Measurements from ENCODE around the gene BCLAF1. TPM values are rescaled to one million over a fixed set of nuclear protein-coding genes. Genes with fewer than 3 reads are reported as not detected.

BCLAF1 gene
- total and polyA plus RNA-seq, 9 of the 15 experiments (the other 6 are each of a cell fraction or from before 2014, with no cell fraction given) = 65.4 to 286 (median 165) TPM

DNA sequence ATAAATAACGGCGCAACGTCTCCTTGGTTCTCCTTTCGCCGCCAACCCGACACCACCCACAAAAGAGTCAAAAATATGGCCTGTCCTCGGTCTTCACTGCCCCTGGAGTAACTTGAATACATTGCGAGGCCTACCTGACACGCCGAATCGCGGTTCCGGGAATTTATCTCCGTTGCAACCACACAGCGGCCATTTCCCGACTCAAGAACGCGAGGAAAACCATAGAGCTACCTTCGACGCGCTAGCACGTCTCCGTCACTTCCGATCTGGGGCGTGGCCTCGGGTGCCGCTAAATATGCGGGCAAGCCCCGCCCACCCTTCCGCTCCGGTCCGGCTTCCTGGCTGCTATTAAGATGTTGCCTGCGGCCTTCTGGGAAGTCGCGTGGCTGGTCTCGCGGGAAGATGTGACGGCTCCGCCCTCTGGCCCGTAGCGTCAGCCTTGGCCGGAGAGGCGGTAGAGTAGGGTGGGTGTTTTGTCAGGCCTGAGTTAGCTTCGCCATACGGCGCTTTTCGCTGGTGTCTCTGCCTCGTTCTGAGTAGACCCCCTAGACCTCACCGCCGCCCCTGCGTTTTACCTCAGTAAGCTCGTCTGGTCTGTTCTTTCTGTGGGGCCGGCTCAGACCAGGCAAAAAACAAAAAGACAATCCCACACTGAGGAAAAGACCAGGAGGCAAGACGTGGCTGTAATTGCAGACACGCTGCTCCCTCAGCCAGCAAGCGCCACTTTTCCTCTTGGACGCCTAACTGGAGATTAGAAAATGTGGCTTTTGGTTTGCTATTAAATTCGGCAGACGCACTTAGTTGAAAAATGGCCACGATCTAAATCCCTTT lies at the start of gene BCLAF1 (continued):
- TF ChIP-seq, protein P1, sequence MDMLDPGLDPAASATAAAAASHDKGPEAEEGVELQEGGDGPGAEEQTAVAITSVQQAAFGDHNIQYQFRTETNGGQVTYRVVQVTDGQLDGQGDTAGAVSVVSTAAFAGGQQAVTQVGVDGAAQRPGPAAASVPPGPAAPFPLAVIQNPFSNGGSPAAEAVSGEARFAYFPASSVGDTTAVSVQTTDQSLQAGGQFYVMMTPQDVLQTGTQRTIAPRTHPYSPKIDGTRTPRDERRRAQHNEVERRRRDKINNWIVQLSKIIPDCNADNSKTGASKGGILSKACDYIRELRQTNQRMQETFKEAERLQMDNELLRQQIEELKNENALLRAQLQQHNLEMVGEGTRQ (CRISPR knock-in tag; IDR thresholded peaks at IDR 0.05) = no peak
- TF ChIP-seq RAD21 (CRISPR knock-in tag; conservative IDR thresholded peaks at IDR 0.05 in 1 of 2, IDR thresholded peaks at IDR 0.05 in 1 of 2) (peak in 1 of 2 experiments; percentile 30; a peak in 1 of 4 replicates), PCBP2 (IDR thresholded peaks at IDR 0.05; ENCODE audit: low read depth, low read length, poor library complexity, severe bottlenecking) (no peak), ZNF197 (CRISPR knock-in tag; IDR thresholded peaks at IDR 0.05; ENCODE audit: low read depth) (peak; percentile 62), ZNF436 (CRISPR knock-in tag; IDR thresholded peaks at IDR 0.05) (peak; percentile 75), CEBPB (tag; IDR thresholded peaks at IDR 0.05) (no peak), NR2F6 (CRISPR knock-in tag; IDR thresholded peaks at IDR 0.05) (0 out of 2 replicates have a peak, but pooled peaks have one; percentile 85), ZSCAN29 (IDR thresholded peaks at IDR 0.05) (peak; percentile 25; the same call in 1 of the 2 replicates), BDP1 (IDR thresholded peaks at IDR 0.05; ENCODE audit: insufficient read depth, insufficient read length) (no peak), PHF21A (IDR thresholded peaks at IDR 0.05; ENCODE audit: borderline replicate concordance, low read depth) (no peak), GTF2F1 (IDR thresholded peaks at IDR 0.05; ENCODE audit: low read depth, low read length) (peak; percentile 91), FOXA3 (CRISPR knock-in tag; conservative IDR thresholded peaks at IDR 0.05 in 1 of 2, IDR thresholded peaks at IDR 0.05 in 1 of 2) (no peak; a peak in 2 of 4 replicates), ZFPM2 (CRISPR knock-in tag; IDR thresholded peaks at IDR 0.05) (0 out of 2 replicates have a peak, but pooled peaks have one; percentile 84)
- TF ChIP-seq, protein P2, sequence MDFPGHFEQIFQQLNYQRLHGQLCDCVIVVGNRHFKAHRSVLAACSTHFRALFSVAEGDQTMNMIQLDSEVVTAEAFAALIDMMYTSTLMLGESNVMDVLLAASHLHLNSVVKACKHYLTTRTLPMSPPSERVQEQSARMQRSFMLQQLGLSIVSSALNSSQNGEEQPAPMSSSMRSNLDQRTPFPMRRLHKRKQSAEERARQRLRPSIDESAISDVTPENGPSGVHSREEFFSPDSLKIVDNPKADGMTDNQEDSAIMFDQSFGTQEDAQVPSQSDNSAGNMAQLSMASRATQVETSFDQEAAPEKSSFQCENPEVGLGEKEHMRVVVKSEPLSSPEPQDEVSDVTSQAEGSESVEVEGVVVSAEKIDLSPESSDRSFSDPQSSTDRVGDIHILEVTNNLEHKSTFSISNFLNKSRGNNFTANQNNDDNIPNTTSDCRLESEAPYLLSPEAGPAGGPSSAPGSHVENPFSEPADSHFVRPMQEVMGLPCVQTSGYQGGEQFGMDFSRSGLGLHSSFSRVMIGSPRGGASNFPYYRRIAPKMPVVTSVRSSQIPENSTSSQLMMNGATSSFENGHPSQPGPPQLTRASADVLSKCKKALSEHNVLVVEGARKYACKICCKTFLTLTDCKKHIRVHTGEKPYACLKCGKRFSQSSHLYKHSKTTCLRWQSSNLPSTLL (IDR thresholded peaks at IDR 0.05) = no peak
- TF ChIP-seq, protein P3, sequence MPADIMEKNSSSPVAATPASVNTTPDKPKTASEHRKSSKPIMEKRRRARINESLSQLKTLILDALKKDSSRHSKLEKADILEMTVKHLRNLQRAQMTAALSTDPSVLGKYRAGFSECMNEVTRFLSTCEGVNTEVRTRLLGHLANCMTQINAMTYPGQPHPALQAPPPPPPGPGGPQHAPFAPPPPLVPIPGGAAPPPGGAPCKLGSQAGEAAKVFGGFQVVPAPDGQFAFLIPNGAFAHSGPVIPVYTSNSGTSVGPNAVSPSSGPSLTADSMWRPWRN (IDR thresholded peaks at IDR 0.05; ENCODE audit: low read depth) = peak; percentile 11; the same call in 1 of the 2 replicates
- TF ChIP-seq, protein P4, sequence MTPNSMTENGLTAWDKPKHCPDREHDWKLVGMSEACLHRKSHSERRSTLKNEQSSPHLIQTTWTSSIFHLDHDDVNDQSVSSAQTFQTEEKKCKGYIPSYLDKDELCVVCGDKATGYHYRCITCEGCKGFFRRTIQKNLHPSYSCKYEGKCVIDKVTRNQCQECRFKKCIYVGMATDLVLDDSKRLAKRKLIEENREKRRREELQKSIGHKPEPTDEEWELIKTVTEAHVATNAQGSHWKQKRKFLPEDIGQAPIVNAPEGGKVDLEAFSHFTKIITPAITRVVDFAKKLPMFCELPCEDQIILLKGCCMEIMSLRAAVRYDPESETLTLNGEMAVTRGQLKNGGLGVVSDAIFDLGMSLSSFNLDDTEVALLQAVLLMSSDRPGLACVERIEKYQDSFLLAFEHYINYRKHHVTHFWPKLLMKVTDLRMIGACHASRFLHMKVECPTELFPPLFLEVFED (CRISPR knock-in tag; conservative IDR thresholded peaks at IDR 0.05) = peak; percentile 91
- TF ChIP-seq, protein P5, sequence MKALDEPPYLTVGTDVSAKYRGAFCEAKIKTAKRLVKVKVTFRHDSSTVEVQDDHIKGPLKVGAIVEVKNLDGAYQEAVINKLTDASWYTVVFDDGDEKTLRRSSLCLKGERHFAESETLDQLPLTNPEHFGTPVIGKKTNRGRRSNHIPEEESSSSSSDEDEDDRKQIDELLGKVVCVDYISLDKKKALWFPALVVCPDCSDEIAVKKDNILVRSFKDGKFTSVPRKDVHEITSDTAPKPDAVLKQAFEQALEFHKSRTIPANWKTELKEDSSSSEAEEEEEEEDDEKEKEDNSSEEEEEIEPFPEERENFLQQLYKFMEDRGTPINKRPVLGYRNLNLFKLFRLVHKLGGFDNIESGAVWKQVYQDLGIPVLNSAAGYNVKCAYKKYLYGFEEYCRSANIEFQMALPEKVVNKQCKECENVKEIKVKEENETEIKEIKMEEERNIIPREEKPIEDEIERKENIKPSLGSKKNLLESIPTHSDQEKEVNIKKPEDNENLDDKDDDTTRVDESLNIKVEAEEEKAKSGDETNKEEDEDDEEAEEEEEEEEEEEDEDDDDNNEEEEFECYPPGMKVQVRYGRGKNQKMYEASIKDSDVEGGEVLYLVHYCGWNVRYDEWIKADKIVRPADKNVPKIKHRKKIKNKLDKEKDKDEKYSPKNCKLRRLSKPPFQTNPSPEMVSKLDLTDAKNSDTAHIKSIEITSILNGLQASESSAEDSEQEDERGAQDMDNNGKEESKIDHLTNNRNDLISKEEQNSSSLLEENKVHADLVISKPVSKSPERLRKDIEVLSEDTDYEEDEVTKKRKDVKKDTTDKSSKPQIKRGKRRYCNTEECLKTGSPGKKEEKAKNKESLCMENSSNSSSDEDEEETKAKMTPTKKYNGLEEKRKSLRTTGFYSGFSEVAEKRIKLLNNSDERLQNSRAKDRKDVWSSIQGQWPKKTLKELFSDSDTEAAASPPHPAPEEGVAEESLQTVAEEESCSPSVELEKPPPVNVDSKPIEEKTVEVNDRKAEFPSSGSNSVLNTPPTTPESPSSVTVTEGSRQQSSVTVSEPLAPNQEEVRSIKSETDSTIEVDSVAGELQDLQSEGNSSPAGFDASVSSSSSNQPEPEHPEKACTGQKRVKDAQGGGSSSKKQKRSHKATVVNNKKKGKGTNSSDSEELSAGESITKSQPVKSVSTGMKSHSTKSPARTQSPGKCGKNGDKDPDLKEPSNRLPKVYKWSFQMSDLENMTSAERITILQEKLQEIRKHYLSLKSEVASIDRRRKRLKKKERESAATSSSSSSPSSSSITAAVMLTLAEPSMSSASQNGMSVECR (CRISPR knock-in tag; IDR thresholded peaks at IDR 0.05) = no peak; the same call in 1 of the 2 replicates
